ENCODE results near the gene RHBDD2.
"Not testable (repeated sequence)": the region's sequence is repeated elsewhere in the genome, so short reads cannot be mapped to it uniquely, and the experiment has no call there.

The RHBDD2 gene

DNA sequence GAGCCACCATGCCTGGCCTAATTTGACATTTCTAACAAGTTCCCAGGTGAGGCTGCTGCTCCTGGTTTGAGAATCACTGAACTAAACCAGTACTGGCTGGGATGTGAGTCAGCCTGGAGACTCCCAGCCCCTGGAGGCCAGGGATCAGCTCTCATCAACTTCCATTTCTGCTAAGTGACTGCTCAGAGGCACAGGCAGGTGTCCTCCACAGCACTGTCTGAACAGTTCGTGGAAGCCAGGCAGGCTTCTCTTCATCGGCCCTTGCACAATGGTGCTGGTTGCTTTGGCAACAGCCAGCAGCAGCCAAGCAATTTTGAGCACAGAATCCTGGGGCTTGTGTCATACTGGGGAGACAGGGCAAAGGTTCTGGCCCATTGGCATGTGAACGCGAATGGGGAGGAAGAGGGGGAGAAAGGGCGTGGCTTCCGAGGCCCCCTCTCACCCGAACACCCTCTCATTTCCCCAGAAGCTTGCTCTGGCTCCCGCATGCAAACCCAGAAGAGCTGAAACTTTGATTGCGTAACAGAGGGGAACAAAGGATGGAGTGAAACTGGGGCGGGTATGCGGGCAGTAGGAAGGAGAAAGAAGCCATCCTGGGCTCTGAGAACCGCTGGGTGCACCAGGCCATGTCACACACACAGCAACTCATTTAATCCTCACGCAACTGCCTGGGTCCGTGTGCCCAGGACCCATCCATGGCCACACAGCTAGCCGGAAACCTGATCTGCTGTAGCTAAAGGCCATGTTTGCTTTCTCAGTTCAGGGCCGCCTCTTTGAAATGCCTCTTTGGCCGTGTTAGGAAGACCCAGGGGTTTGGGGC is 27.2 kb downstream of the RHBDD2 start:
- Histone ChIP-seq H3K36me3 (ENCODE audit: insufficient read depth, low read length) (no peaks in the 10 kb centered on the region), H4K20me1 (ENCODE audit: insufficient read depth, low read length) (no peaks in the 10 kb centered on the region; the same call in 1 of the 2 replicates), H3K9ac (ENCODE audit: low read depth, low read length) (no peak overlapping the region), H2AFZ (ENCODE audit: low read depth, low read length) (no peak overlapping the region), H3K27ac (ENCODE audit: low read length) (no peak overlapping the region), H3K4me3 (ENCODE audit: low read depth in 1 of 2, low read length in 2 of 2) (no peak overlapping the region), H3K27me3 (ENCODE audit: insufficient read depth, low read length, poor library complexity) (no peaks in the 10 kb centered on the region), H3K4me1 (ENCODE audit: insufficient read depth, low read length) (no peaks in the 10 kb centered on the region), H3K4me2 (ENCODE audit: insufficient read depth, low read length) (no peak overlapping the region), H3K79me2 (ENCODE audit: insufficient read depth, low read length) (no peaks in the 10 kb centered on the region), H3K9me3 (ENCODE audit: insufficient read depth, low read length, severe bottlenecking) (no peaks in the 10 kb centered on the region)
- ATAC-seq (ENCODE audit: insufficient read depth, low read depth) (no peak), DNase-seq (no peak)
- TF ChIP-seq EZH2 (IDR thresholded peaks at IDR 0.05; ENCODE audit: borderline replicate concordance, low read depth, low read length, severe bottlenecking) (no peak), CTCF (IDR thresholded peaks at IDR 0.05; ENCODE audit: borderline replicate concordance, extremely low read depth, low read length, poor library complexity, severe bottlenecking) (no peak)

GRCh38 chr7:75906991-75907667 is 28.3 kb downstream of the RHBDD2 start:
- TF ChIP-seq CTCF (IDR thresholded peaks at IDR 0.05; ENCODE audit: borderline replicate concordance, extremely low read depth, low read length, poor library complexity, severe bottlenecking) (no peak), EZH2 (IDR thresholded peaks at IDR 0.05; ENCODE audit: borderline replicate concordance, low read depth, low read length, severe bottlenecking) (no peak)

GRCh38 chr7:75907668-75908039 is 28.8 kb downstream of the RHBDD2 start:
- not testable (repeated sequence) for H3K27ac ChIP-seq (ENCODE audit: low read length); H4K20me1 ChIP-seq (ENCODE audit: insufficient read depth, low read length); H3K9ac ChIP-seq (ENCODE audit: low read depth, low read length); H2AFZ ChIP-seq (ENCODE audit: low read depth, low read length); H3K9me3 ChIP-seq (ENCODE audit: insufficient read depth, low read length, severe bottlenecking); H3K4me3 ChIP-seq (ENCODE audit: low read depth in 1 of 2, low read length in 2 of 2); H3K4me2 ChIP-seq (ENCODE audit: insufficient read depth, low read length); DNase-seq; H3K36me3 ChIP-seq (ENCODE audit: insufficient read depth, low read length); H3K27me3 ChIP-seq (ENCODE audit: insufficient read depth, low read length, poor library complexity); H3K79me2 ChIP-seq (ENCODE audit: insufficient read depth, low read length); ATAC-seq (ENCODE audit: insufficient read depth, low read depth); H3K4me1 ChIP-seq (ENCODE audit: insufficient read depth, low read length)

More at GRCh38 chr7:75906991-75907667, 28.3 kb downstream of the RHBDD2 start:
- no peak overlapping the region for H3K27ac ChIP-seq (ENCODE audit: low read length)
- H3K36me3 ChIP-seq (ENCODE audit: insufficient read depth, low read length) = no peaks in the 10 kb centered on the region
- no peaks in the 10 kb centered on the region for H3K9me3 ChIP-seq (ENCODE audit: insufficient read depth, low read length, severe bottlenecking)
- no peaks in the 10 kb centered on the region; the same call in 1 of the 2 replicates for H4K20me1 ChIP-seq (ENCODE audit: insufficient read depth, low read length)
- no peak overlapping the region for H2AFZ ChIP-seq (ENCODE audit: low read depth, low read length)
- H3K4me2 ChIP-seq (ENCODE audit: insufficient read depth, low read length) = no peak overlapping the region
- DNase-seq = no peak
- ATAC-seq (ENCODE audit: insufficient read depth, low read depth) = no peak
- H3K4me1 ChIP-seq (ENCODE audit: insufficient read depth, low read length) = no peaks in the 10 kb centered on the region
- no peak overlapping the region for H3K9ac ChIP-seq (ENCODE audit: low read depth, low read length)
- H3K79me2 ChIP-seq (ENCODE audit: insufficient read depth, low read length) = no peaks in the 10 kb centered on the region
- H3K27me3 ChIP-seq (ENCODE audit: insufficient read depth, low read length, poor library complexity) = no peaks in the 10 kb centered on the region
- no peak overlapping the region for H3K4me3 ChIP-seq (ENCODE audit: low read depth in 1 of 2, low read length in 2 of 2)

DNA sequence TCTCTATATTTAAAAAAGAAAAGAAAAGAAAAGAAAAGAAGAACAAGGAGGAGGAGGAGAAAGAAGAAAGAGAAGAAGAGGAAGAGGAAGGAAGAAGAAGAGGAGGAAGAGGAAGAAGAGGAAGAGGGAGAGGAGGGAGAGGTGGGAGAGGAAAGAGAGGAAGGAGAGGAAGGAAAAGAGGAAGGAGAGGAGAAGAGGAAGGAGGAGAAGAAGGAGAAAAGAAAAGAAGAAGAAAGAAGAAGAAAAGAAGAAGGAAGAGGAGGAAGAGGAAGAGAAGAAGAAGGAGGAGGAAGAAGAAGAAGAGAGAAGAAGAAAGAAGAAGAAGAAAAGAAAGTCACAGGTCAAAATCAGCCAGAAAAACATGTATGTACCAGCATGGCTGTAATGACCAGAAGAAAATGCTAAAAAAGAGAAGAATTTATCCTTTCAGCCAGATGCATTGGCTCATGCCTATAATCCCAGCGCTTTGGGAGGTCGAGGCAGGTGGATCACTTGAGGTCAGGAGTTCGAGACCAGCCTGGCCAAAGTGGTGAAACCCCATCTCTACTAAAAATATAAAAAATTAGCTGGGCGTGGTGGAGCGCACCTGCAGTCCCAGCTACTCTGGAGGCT is 30.8 kb downstream of the RHBDD2 start:
- H3K4me2 ChIP-seq (ENCODE audit: insufficient read depth, low read length) = no peak overlapping the region
- no peak overlapping the region for H3K9ac ChIP-seq (ENCODE audit: low read depth, low read length)
- peaks cover 10% of the 10 kb centered on the region for H3K4me1 ChIP-seq (ENCODE audit: insufficient read depth, low read length)
- no peaks in the 10 kb centered on the region for H3K27me3 ChIP-seq (ENCODE audit: insufficient read depth, low read length, poor library complexity)
- no peak for ATAC-seq (ENCODE audit: insufficient read depth, low read depth)
- H3K9me3 ChIP-seq (ENCODE audit: insufficient read depth, low read length, severe bottlenecking) = no peaks in the 10 kb centered on the region
- no peaks in the 10 kb centered on the region; the same call in 1 of the 2 replicates for H4K20me1 ChIP-seq (ENCODE audit: insufficient read depth, low read length)
- no peak overlapping the region for H3K27ac ChIP-seq (ENCODE audit: low read length)
- H2AFZ ChIP-seq (ENCODE audit: low read depth, low read length) = no peak overlapping the region
- no peak overlapping the region for H3K4me3 ChIP-seq (ENCODE audit: low read depth in 1 of 2, low read length in 2 of 2)
- H3K79me2 ChIP-seq (ENCODE audit: insufficient read depth, low read length) = no peaks in the 10 kb centered on the region
- no peak for DNase-seq
- no peaks in the 10 kb centered on the region for H3K36me3 ChIP-seq (ENCODE audit: insufficient read depth, low read length)
- TF ChIP-seq EZH2 (IDR thresholded peaks at IDR 0.05; ENCODE audit: borderline replicate concordance, low read depth, low read length, severe bottlenecking) (no peak), CTCF (IDR thresholded peaks at IDR 0.05; ENCODE audit: borderline replicate concordance, extremely low read depth, low read length, poor library complexity, severe bottlenecking) (no peak)

GRCh38 chr7:75911186-75911585 is 32.4 kb downstream of the RHBDD2 start:
- not testable (repeated sequence) for H3K27ac ChIP-seq (ENCODE audit: low read length); H3K4me3 ChIP-seq (ENCODE audit: low read depth in 1 of 2, low read length in 2 of 2); H3K9ac ChIP-seq (ENCODE audit: low read depth, low read length); H4K20me1 ChIP-seq (ENCODE audit: insufficient read depth, low read length); H3K27me3 ChIP-seq (ENCODE audit: insufficient read depth, low read length, poor library complexity); ATAC-seq (ENCODE audit: insufficient read depth, low read depth); DNase-seq; H3K4me2 ChIP-seq (ENCODE audit: insufficient read depth, low read length); H3K79me2 ChIP-seq (ENCODE audit: insufficient read depth, low read length); H3K36me3 ChIP-seq (ENCODE audit: insufficient read depth, low read length); H2AFZ ChIP-seq (ENCODE audit: low read depth, low read length); H3K9me3 ChIP-seq (ENCODE audit: insufficient read depth, low read length, severe bottlenecking)
- H3K4me1 ChIP-seq (ENCODE audit: insufficient read depth, low read length) = peaks cover 22% of the 10 kb centered on the region
